GM18526 (cell line): ENCODE measurements around the gene CCDC183.

Experiments used
- POLR2A ChIP-seq: IDR thresholded peaks from 3 replicates; pipeline ENCODE4 v1.6.1; 2011; ENCODE audit not compliant: insufficient read length; ENCODE audit errors: extremely low read depth

Gene CCDC183

DNA sequence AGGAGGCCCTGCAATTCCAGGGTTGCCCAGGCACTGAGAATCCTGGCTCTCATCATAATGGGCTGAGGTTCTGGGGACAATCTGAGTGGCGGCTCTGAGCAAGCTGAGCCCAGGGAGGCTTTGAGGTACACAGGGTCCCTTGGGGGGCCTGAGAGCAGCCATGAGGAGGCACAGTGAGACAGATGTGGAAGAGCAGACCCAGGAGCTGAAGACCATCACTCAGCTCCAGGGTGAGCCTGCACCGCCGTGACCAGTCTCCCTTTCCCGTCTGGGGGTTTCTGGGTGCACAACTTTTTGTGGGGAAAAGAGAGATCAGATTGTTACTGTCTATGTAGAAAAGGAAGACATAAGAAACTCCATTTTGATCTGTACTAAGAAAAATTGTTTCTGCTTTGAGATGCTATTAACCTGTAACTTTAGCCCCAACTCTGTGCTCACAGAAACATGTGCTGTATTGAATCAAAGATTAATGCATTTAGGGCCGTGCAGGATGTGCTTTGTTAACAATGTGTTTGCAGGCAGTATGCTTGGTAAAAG lies at the start of gene CCDC183:
Gene CCDC183, plus strand, starts transcription at position 101 of the 537 bp plus-strand sequence. Its CDS starts 60 bp downstream, at position 161.
- TF ChIP-seq POLR2A, result no peak

DNA sequence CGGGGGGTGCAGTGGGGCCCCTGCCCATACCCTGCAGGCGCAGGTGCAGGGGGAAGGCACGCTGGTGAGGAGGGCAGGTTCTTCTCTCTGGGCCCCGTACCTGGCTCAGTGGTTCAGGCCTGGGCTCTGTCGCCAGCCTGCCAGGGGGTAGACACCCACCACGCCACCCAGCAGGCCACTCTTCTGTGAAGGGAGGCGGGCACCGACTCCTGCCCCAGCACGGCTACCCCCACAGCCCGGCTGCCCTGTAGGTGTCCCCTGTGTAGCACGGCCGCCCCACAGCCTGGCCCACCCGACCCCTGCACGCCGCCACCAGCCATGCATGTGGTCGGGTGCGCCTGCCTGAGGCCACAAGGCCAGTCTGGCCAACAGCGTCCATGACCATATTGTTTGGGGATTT lies 49.5 kb upstream of the CCDC183 start:
- TF ChIP-seq POLR2A, result no peak

DNA sequence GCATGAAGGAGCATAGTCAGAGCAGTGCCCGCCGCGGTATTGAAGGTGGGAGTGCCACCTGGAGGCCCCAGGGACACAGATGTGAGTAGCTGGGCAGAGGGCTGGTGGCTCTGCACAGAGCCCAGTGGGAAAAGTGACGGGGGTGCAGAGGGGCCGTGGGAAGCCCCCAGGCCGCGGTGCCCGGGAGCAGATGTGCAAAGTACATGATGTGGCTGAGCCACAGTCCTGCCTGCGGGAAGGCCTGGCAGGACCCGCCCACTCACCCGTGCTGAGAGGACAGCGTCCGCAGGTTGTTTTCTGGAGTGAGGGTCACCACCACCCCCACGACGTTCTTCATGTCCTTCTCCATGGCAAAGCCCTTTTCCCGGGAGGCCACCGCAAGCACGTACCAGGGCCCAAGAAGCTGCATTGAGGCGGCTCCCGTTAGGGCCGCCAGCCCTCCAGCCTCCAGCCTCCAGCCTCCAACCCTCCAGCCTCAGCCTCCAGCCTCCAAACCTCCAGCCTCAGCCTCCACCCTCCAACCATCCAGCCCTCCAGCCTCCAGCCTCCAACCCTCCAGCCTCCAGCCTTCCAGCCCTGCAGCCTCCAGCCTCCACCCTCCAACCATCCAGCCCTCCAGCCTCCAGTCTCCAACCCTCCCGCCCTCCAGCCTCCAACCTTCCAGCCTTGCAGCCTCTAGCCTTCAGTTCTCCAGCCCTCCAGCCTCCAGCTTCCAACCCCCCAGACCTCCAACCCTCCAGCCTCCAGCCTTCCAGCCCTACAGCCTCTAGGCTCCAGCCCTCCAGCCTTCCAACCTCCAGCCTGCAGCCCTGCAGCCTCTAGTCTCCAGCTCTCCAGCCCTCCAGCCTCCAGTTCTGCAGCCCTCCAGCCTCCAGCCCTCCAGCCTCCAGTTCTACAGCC lies 48.7 kb upstream of the CCDC183 start:
- TF ChIP-seq POLR2A, result no peak

DNA sequence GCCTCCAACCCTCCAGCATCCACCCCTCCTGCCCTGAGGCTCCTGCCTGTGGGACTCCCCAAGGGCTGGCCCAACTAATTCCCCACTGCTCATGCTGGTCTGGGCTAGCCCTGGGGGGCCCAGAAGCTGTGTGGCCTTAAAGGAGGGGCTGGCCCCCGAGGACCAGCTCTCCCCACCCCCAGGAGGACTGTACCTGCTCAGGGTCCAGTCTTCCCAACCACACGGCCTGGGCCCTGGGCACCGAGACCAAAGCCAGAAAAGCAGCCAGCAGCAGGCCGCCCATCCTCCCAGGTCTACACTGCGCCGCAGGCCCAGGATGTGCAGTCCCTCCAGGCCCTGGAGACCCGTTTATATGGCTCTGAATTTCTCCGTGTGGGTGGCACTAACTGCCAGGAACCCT lies 47.9 kb upstream of the CCDC183 start, which contains the start of gene LCN6:
Gene LCN6, minus strand, starts transcription at position 325 of the 400 bp plus-strand sequence. Its CDS starts 42 bp downstream, at position 283.
- no peak for TF ChIP-seq POLR2A

DNA sequence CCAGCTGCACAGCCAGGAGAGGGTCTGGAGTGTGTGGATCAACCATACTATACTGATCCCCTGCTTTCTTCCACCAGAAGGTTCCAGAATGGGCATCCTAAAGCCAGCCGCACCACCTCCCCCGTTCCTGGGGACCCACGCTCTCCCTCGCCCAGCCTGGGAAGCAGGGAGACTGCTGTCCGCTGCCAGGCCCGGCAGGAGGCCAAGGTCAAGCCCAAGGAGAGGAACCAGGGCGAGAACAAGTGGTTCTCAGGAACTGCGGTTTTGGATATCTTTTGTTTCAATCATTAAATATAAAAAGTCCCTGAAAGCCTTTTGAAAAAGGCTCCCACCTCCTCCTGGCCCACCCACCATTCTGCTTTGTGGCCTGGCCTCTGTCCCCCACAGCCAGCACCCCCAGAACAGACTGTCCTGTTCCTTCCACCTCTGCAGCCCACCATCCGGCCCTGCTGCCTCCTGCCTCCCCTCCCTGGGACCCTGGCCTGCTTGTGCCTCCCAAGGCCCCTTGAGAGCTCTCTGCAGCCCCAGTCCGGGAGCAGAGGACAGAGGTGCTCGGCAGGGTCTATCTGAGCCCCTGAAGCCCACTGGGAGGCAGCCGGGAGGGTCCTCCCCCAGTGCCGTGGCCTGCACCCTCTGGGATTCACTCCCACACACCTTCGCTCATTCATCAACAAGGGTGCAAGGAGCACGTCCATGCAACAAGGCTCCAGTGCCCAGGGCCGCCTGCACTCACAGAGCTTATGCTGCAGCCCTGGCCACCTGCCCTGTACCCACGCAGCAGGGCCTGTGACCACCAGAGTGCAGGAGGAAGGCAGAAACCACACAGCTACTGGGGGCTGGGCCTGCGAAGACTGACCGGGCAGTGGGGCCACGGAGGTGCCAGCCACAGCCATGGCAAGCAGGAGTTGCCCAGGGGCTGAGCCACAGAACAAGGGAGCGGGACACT lies 47.2 kb upstream of the CCDC183 start:
- TF ChIP-seq POLR2A, result no peak

DNA sequence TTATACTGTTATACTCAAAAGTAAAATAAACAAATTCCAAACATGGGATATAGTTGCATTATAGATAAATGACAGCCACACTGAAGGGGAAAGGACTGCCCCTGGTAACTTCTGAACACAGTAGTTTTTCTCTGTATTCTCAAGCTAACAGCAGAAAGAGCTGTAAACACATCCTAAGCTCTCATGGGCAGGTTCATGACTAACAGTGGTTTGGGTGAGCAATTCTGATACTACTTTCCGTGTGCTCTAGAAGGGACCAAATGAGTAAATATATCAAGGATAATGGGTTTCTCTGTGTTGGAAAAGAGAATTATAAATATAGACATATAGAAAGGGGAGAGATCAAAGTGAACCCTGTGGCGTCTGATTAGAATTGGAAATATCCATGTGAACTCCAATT lies 45.6 kb upstream of the CCDC183 start:
- TF ChIP-seq POLR2A, result no peak

DNA sequence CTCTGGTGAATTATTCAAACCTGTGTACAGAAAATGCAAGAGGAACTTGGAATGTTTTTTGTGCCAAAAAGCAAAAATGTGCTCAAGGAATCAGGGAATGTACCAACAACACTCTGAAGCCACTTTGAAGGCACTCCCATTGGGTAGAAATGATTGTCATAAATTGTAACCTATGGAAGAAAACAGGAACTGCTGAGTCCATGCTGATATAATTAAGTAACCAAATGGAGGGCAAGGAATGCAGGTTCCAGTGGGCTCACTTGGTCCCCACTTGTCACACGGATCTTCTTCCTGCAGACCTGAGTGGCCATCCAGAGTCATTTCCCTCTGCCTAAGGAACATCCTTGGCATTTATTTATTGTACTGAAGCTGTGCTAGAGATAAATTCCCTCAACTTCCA lies 44.9 kb upstream of the CCDC183 start:
- no peak for TF ChIP-seq POLR2A

DNA sequence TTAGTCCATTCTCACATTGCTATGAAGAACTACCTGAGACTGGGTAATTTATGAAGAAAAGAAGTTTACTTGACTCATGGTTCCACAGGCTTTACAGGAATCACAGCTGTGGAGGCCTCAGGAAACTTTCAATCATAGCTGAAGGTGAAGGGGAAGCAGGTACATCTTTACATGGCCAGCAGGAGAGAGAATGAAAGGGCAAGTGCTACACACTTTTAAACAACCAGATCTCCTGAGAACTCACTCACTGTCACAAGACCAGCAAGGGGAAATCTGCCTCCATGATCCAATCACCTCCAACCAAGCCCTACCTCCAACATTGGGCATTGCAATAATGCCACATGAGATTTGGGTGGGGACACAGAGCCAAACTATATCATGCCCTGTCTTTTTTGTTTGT lies 44.3 kb upstream of the CCDC183 start:
- no peak for TF ChIP-seq POLR2A

DNA sequence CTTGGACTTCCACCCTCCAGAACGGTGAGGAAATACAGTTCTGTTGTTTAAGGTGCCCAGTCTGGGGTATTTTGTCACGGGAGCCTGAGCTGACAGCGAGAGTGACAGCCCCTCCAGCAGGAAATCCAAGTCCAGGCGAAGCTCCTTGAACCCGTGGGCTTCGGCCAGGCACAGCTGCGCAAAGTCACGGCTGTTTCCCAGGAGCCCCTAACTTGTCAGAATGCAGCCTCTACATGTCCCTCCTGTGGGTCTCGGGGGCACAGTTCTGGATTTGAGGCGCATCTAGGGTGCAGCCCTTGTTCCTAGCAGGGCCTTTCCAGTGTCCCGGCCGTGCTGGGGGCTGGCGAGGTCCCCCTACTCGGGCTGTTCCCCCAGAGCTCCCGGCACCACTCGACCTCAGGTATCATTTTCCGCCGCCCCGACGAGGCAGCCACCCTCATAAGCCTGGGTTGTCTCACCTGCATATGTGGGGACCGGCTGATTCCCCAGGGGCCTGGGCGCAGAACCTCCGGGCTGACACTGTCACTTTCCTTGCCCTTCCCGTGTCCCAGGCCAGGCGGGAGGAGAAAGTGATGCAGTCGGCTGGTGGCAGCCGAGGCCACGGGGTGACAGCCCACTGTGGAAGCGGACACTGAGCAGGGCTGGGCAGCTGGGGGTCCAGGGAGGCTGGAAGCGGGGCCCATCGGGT lies 42.6 kb upstream of the CCDC183 start:
- TF ChIP-seq POLR2A, result no peak

DNA sequence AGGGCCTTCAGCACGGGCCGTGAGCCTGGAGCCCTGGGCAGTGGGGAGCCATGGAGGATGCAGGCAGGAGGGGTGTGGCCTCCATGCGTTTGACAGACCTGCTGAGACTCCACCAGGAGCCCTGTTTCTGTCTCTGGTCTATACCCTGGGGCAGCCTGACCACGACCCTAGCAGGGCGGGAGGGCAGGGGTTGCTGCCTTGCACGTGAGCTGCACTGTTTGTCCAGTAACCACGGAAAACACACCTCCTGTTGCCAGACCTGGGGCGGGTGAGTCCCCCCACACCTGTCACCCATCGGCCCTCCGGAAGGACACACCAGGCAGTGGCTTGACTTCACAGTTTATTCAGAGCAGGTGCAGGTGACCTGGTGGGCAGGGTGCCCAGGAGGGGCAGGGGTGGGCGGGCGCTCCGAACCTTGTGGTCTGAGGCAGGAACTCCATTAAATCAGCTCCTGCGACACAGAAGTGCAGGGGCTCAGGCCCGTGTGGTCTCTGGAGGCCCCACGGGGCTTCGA lies 42.0 kb upstream of the CCDC183 start:
- no peak for TF ChIP-seq POLR2A

DNA sequence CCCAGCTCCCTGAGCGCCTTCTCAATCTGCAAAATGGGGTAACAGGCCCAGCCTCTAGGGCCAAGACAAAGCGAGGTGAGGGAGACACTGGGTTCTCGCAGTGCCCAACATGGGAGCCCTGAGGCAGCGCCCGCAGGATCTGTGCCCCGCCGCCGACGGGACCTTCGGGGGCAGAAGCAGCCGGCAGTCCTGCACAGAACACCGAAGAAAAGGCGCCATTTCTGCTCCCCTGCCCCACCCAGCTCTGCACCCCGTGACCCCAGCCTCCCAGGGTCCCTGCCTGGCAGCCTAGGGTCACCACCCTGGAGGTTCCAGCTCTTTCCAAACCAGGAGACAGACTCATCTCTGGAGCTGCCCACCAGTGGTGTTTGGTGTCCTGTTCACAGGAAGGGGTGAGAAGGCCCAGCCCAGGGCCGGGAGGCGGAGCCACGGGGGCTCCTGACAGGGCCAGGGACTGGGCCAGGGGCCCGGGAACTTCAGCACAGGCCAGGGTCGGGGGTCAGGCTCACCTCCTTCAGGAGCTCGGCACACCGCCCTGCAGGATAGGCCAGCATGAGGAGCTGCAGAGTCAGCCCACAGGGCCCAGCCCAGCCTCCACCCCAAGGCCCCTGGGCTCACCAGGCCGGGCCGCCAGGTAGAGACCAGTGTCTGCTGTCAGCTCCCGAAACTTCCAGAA lies 41.4 kb upstream of the CCDC183 start:
- TF ChIP-seq POLR2A, result no peak

DNA sequence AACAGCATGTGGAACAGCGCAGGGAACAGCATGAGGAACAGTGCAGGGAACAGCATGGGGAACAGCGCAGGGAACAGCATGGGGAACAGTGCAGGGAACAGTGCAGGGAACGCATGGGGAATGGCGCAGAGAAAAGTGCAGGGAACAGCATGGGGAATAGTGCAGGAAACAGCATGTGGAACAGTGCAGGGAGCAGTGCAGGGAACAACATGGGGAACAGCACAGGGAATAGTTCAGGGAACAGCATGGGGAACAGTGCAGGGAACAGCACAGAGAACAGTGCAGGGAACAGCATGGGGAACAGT lies 40.1 kb upstream of the CCDC183 start:
- no peak for TF ChIP-seq POLR2A

DNA sequence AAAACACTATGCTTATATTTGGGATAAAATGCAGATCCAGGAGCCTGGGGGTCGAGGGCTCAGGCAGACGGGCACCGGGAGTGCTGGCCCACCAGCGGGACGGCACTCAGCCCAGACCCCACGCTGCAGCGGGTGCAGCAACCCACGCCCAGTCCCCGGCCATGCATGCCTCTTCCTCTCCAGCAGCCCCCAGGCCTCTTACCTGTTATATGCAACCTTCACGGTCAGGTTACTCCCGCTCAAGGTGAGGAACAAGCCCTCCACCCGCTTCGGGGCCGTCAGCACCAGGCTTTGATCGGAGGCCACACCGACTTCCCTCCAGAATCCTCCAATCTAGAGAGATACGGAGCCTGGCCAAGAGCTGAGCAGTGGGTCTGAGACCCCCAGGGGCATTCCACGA lies 39.3 kb upstream of the CCDC183 start:
- TF ChIP-seq POLR2A, result no peak

DNA sequence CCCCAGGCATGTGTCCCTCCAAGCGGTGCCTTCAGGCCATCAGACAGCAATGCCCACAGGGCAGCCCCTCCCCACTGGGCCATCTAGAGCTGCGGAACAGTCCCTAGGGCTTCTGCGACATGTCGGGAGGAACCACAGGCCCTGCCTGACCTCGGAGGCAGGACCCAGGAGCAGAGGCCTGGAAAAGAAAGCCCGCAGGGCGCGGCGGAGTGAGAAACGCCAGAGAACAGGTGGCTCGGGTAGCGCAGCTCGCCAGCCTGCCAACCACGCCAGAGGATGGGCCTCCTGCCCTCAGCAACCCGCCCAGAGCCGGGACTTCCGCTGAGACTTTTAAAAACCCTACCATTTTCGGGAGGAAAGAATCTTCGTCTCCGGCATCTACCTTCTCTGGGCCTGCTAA lies 38.8 kb upstream of the CCDC183 start:
- no peak for TF ChIP-seq POLR2A

DNA sequence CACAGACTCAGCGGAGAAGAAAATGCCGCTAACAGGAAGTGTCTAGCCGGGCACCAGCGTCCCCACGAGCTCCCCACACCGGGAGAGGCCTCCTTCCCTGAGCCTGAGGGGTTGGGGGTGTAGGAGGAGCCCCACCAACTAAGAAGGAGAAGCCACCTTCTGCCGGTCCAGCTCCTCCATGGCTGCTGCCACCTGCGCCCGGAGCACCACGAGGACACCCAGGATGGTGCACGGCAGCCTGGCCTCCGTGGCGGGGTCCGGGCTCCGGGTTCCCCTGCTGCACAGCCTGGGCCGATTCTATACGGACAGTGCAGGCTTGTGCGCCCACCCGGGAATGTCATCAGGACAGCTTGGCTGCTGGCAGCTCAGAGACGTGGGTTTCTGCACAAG lies 38.4 kb upstream of the CCDC183 start:
- TF ChIP-seq POLR2A, result no peak

DNA sequence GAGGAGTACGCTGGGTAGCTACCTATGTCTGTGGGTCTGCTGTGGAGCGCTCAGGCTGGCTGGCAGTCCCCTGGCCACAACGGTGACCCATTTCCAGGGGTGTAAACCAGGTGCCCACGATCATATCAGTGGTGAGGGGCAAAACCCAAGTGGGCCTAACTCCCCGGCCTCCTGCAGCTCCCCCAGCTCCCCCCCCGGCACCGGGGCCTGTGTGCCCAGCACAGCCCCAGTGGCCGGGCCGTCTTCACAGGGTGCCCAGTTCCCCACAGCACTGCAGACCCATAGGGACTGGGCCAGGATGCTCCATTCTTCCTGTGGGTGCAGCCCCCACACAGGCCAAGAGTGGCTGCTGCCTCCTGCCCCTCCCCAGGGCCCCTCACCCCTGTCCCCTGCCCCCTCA lies 37.1 kb upstream of the CCDC183 start:
- TF ChIP-seq POLR2A, result no peak
